ENCODE measurements around the gene GLT1D1.

The GLT1D1 gene

DNA sequence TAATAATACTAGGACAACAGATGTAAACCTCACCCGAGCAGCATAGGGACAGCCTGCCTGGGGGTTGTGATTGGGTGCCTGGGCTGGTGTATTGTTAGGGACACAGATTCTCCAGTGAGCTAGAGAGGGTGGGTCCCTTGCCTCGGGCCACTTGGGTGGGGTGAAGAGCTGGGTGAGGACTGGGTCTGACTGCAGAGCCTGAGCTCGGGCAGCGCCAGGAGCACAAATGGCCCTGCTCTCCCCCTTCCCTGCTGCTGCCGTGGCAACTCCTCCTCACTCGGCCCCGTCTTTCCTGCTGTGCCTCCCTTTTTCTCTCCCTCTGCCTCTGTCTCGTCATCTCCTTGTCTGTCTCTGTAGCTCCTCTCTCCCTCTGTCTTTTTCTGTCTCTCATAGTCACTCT lies 115.4 kb downstream of the GLT1D1 start:
- no peak for TF ChIP-seq CTCF (IDR thresholded peaks at IDR 0.05; ENCODE audit: low read depth, low read length, missing control alignments)
- no peak for DNase-seq (ENCODE audit: low read depth)
- H3K4me3 ChIP-seq (ENCODE audit: low read depth, low read length): no peak overlapping the region

DNA sequence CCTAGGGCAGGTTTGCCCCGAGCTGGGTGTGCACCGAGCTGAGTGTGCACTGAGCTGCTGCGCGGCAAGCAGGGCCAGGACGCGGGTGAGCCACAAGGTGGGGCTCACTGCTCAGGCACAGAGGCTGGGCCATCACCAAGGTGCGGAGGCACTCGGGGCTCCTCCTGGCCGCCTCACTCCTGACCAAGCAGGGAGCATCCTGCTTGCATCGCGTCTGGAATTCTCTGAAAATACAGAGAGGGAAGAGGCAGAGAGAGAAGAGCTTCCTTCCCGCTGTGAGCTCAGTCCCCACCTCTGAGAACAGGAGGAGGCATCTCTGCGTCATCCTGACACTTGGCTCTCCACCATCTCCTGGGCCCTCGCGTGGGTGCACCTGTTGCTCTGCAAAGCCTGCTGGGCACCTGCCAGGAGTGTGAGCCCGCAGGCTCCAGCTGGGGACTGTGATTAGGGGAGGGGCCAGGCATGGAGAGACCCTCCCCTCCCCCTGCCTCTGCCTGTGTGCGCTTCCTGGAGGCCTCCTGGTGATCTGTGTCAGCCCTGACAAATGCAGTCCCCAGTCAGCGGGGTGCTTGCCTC lies 116.3 kb downstream of the GLT1D1 start:
- TF ChIP-seq CTCF (IDR thresholded peaks at IDR 0.05; ENCODE audit: low read depth, low read length, missing control alignments): peak; percentile 68
- no peak overlapping the region for H3K4me3 ChIP-seq (ENCODE audit: low read depth, low read length)
- DNase-seq (ENCODE audit: low read depth): no peak

DNA sequence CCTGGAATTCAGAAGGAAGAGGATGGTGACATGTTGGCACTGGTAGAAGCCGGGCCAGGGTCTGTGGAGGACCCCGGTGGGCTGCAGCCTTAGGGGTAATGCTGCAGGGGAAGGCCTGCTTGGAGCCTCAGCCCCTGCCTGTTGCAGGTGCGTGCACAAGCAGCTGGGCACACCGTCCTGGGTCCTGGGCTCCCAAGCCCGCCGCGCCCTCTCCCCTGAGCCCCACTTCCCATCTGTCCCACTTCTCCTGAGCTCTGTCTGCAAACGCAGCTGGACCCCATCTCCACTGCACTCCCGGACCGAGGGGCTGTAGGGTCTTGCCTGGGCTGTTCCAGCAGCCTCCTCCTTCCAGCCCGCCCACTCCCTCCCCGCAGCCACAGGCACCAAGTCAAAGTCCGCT lies 116.8 kb downstream of the GLT1D1 start:
- no peak for DNase-seq (ENCODE audit: low read depth)
- H3K4me3 ChIP-seq (ENCODE audit: low read depth, low read length): no peak overlapping the region
- TF ChIP-seq CTCF (IDR thresholded peaks at IDR 0.05; ENCODE audit: low read depth, low read length, missing control alignments): no peak

DNA sequence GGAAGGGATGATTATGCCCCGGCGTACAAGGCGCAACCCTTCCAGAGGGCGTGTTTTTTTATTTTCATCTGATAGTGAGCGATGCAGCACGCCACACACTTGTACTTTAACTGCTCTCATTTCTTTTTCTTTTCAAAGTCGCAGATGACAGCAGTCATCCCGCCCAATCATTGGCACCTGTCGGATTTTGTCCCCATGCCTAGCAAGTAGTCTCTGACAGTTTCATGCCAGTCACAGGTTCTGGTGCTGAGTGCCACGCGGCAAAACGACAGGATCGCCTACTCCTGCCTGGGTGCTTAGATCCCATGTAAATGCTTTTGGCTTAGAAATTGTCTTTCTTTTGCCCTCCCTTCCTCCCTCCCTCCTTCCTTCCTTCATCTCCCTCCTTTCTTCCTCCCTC lies 117.7 kb downstream of the GLT1D1 start:
- TF ChIP-seq CTCF (IDR thresholded peaks at IDR 0.05; ENCODE audit: low read depth, low read length, missing control alignments): no peak
- DNase-seq (ENCODE audit: low read depth): no peak
- no peak overlapping the region for H3K4me3 ChIP-seq (ENCODE audit: low read depth, low read length)

- no peak for DNase-seq (ENCODE audit: low read depth)
- H3K4me3 ChIP-seq (ENCODE audit: low read depth, low read length): no peak overlapping the region
- TF ChIP-seq CTCF (IDR thresholded peaks at IDR 0.05; ENCODE audit: low read depth, low read length, missing control alignments): no peak
These were observed 118.5 kb downstream of the GLT1D1 start for GRCh38 chr12:128971802-128972201.

- no peak for DNase-seq (ENCODE audit: low read depth)
- TF ChIP-seq CTCF (IDR thresholded peaks at IDR 0.05; ENCODE audit: low read depth, low read length, missing control alignments): no peak
- H3K4me3 ChIP-seq (ENCODE audit: low read depth, low read length): no peak overlapping the region
These were observed 120.8 kb downstream of the GLT1D1 start for GRCh38 chr12:128973883-128974681.

- no peak overlapping the region for H3K4me3 ChIP-seq (ENCODE audit: low read depth, low read length)
- TF ChIP-seq CTCF (IDR thresholded peaks at IDR 0.05; ENCODE audit: low read depth, low read length, missing control alignments): no peak
- no peak for DNase-seq (ENCODE audit: low read depth)
These were observed 121.6 kb downstream of the GLT1D1 start for GRCh38 chr12:128974881-128975280.
